GM12878 (cell line): ENCODE data around the gene PARP15. TPM values are rescaled to one million over a fixed set of nuclear protein-coding genes. Genes with fewer than 3 reads are reported as not detected.

ENCODE experiments used
- ATAC-seq: fragments of 200-7000 bp; cut with Tn5 transposase; 3 replicates; pipeline ENCODE4 v1.9.1; 2020; ENCODE audit warnings: mild to moderate bottlenecking, moderate library complexity
- BruUV-seq: library from RNA; stranded (reverse); fragments of 400-500 nt; replicated peaks from 2 replicates; lab custom pipeline; 2021; lab: Mats Ljungman, UMichigan
- CTCF ChIA-PET: fragments of 300-600 bp; sonication (Branson Sonifier 250); formaldehyde crosslinking; extraction: SDS; loops from one replicate; lab custom pipeline; 2021; ENCODE audit warnings: inconsistent platforms; lab: Yijun Ruan, JAX
- POLR2A ChIA-PET: fragments of 350-600 bp; formaldehyde crosslinking; extraction: SDS; loops from one replicate; lab custom pipeline; 2021; ENCODE audit warnings: inconsistent platforms; lab: Charles Lee
- RAD21 ChIA-PET: fragments of 300-600 bp; sonication (Branson Sonifier 250); formaldehyde crosslinking; loops from one replicate; lab custom pipeline; 2023; ENCODE audit warnings: antibody characterized with exemption; ENCODE audit not compliant: unreplicated experiment; lab: Charles Lee
- SMC1A ChIA-PET: fragments of 300-600 bp; sonication (Branson Sonifier 250); formaldehyde crosslinking; loops from one replicate; lab custom pipeline; 2023; ENCODE audit not compliant: unreplicated experiment, uncharacterized antibody; lab: Charles Lee
- DNase-seq: peaks from one replicate; pipeline ENCODE4 v3.0.0-alpha.2; 2011; ENCODE audit warnings: low read depth, low spot score
- FAIRE-seq: peaks from 3 replicates; lab custom pipeline; 2011; peaks lifted over from hg19 to GRCh38; lab: Jason Lieb, UNC
- H2AFZ ChIP-seq: 2 replicates; pipeline ENCODE4 v1.6.0; 2011; ENCODE audit warnings: low read depth, low read length, control low read depth; ENCODE audit not compliant: control insufficient read depth
- H3K27ac ChIP-seq: 2 replicates; pipeline ENCODE4 v1.5.1; 2011; ENCODE audit warnings: control low read depth; ENCODE audit not compliant: control insufficient read depth, insufficient read depth
- H3K27me3 ChIP-seq, 2 experiments: replicated peaks in 1 of 2; 2 replicates each; pipeline versions ENCODE4 v1.6.0 to v1.6.1; 2011; ENCODE audit warnings: low read length in 1 of 2; ENCODE audit not compliant: control insufficient read depth in 2 of 2, insufficient read depth in 2 of 2
- H3K36me3 ChIP-seq, 2 experiments: 2 replicates each; pipeline ENCODE4 v1.5.1; 2011; ENCODE audit warnings: low read length in 1 of 2; ENCODE audit not compliant: control insufficient read depth in 2 of 2, insufficient read depth in 2 of 2
- H3K4me1 ChIP-seq: 2 replicates; pipeline ENCODE4 v1.6.1; 2011; ENCODE audit warnings: mild to moderate bottlenecking, low read length, moderate library complexity, mixed read lengths; ENCODE audit not compliant: control insufficient read depth, insufficient read depth
- H3K4me2 ChIP-seq: 2 replicates; pipeline ENCODE4 v1.6.0; 2011; ENCODE audit warnings: control low read depth; ENCODE audit not compliant: control insufficient read depth, insufficient read depth
- H3K4me3 ChIP-seq: fragments of 200-600 bp; sonication (generic); 2 replicates; pipeline ENCODE4 v1.5.1; 2016
- H3K79me2 ChIP-seq: 2 replicates; pipeline ENCODE4 v1.6.0; 2011; ENCODE audit warnings: low read length; ENCODE audit not compliant: control insufficient read depth, insufficient read depth
- H3K9ac ChIP-seq: 2 replicates; pipeline ENCODE4 v1.8.0; 2011; ENCODE audit warnings: low read length, control low read depth, mixed read lengths; ENCODE audit not compliant: control insufficient read depth, insufficient read depth
- H3K9me3 ChIP-seq: replicated peaks from 3 replicates; pipeline ENCODE4 v1.5.1; 2011; ENCODE audit warnings: mild to moderate bottlenecking, low read length; ENCODE audit not compliant: control insufficient read depth, insufficient read depth
- H4K20me1 ChIP-seq: 2 replicates; pipeline ENCODE4 v1.6.0; 2011; ENCODE audit not compliant: control insufficient read depth, insufficient read depth
- BACH1 ChIP-seq: fragments of 450-650 bp; IDR thresholded peaks from 2 replicates; pipeline ENCODE4 v1.6.1; 2017; ENCODE audit warnings: mild to moderate bottlenecking, borderline replicate concordance
- BCLAF1 ChIP-seq: fragments of 450-650 bp; IDR thresholded peaks from 2 replicates; pipeline ENCODE4 v1.6.1; 2017; ENCODE audit warnings: antibody characterized with exemption, mild to moderate bottlenecking, moderate library complexity
- CHD4 ChIP-seq: fragments of 200-600 bp; sonication (generic); IDR thresholded peaks from 2 replicates; pipeline ENCODE4 v1.6.1; 2016; ENCODE audit warnings: mild to moderate bottlenecking
- EGR1 ChIP-seq, 2 experiments: IDR thresholded peaks; 1 replicate in 1 of 2; 2 replicates in 1 of 2; pipeline ENCODE4 v1.6.1; 2011 to 2012; ENCODE audit warnings: low read depth in 2 of 2, low read length in 2 of 2, borderline replicate concordance in 1 of 2, mild to moderate bottlenecking in 1 of 2, moderate library complexity in 1 of 2
- FOS ChIP-seq: IDR thresholded peaks from 3 replicates; pipeline ENCODE4 v1.6.1; 2011; ENCODE audit warnings: borderline replicate concordance; ENCODE audit not compliant: insufficient read length; ENCODE audit errors: extremely low read depth
- FOXM1 ChIP-seq: IDR thresholded peaks from 2 replicates; pipeline ENCODE4 v1.6.1; 2012; ENCODE audit warnings: low read depth, mild to moderate bottlenecking, inconsistent platforms, low read length, moderate library complexity
- HCFC1 ChIP-seq: fragments of 150-350 bp; IDR thresholded peaks from 2 replicates; pipeline ENCODE4 v1.6.1; 2014; ENCODE audit warnings: low read length
- JUND ChIP-seq: IDR thresholded peaks from 2 replicates; pipeline ENCODE4 v1.6.1; 2012; ENCODE audit warnings: low read depth, mild to moderate bottlenecking, low read length, improper control_type of control experiment, moderate library complexity
- MLLT1 ChIP-seq: fragments of 450-650 bp; IDR thresholded peaks from 2 replicates; pipeline ENCODE4 v1.6.1; 2016; ENCODE audit warnings: mild to moderate bottlenecking
- SIN3A ChIP-seq: IDR thresholded peaks from 2 replicates; pipeline ENCODE4 v1.6.1; 2012; ENCODE audit warnings: low read depth, low read length, improper control_type of control experiment
- SIX5 ChIP-seq: IDR thresholded peaks from 2 replicates; pipeline ENCODE4 v1.6.1; 2011; ENCODE audit warnings: mild to moderate bottlenecking, low read depth, low read length, moderate library complexity; ENCODE audit not compliant: severe bottlenecking
- SP1 ChIP-seq: IDR thresholded peaks from one replicate; pipeline ENCODE4 v1.6.1; 2011; ENCODE audit warnings: low read depth, low read length
- STAT3 ChIP-seq: IDR thresholded peaks from 2 replicates; pipeline ENCODE4 v1.6.1; 2011; ENCODE audit warnings: low read depth, low read length, improper control_type of control experiment
- ZBED1 ChIP-seq: IDR thresholded peaks from 2 replicates; pipeline ENCODE4 v1.6.1; 2016; ENCODE audit warnings: borderline replicate concordance
- WGBS: methylation state at CpG from one replicate; pipeline ENCODE4 v1.1.6; 2016; ENCODE audit warnings: low lambda C conversion rate; ENCODE audit not compliant: insufficient replicate concordance, insufficient coverage; ENCODE audit errors: missing lambda C conversion rate; 5-methylcytosine and 5-hydroxymethylcytosine counted together
- in situ Hi-C: fragments of 300-500 bp; cut with MboI; formaldehyde crosslinking; loops from 9 replicates; pipeline ENCODE4 v1.14.3; 2018; ENCODE audit warnings: mixed read lengths
- intact Hi-C: fragments of 100-400 bp; cut with micrococcal nuclease; formaldehyde crosslinking; loops from one replicate; pipeline ENCODE4 v1.14.2; 2022; ENCODE audit not compliant: unreplicated experiment
- polyA plus RNA-seq, 11 experiments: library from polyadenylated mRNA; depleted of rRNA in 4 of 11; unstranded in 6 of 11; stranded (reverse) in 5 of 11; fragments of >200 nt; fragmentation: Nextera tagmentation in 4 of 11; fragmentation: Illumina TruSeq in 1 of 11; extraction: Ambion mirVana in 4 of 11; extraction: Trizol in 1 of 11; gene quantifications; 1 replicate in 1 of 11; 2 replicates in 10 of 11; pipeline versions ENCODE4 v1.2.1 to v1.2.3, GENCODE V29; 2011 to 2016; ENCODE audit warnings: inconsistent platforms in 2 of 11, missing spikeins in 2 of 11, low read depth in 1 of 11
- total RNA-seq, 4 experiments: library from RNA; depleted of rRNA in 3 of 4; stranded (reverse); fragments of >200 nt in 3 of 4; fragmentation: Illumina TruSeq in 1 of 4; extraction: Trizol in 1 of 4; gene quantifications; 2 replicates each; pipeline versions ENCODE4 v1.2.1 to v1.2.3, GENCODE V29; 2013 to 2021
- TF ChIP-seq, protein P1 (sequence below): IDR thresholded peaks from 2 replicates; pipeline ENCODE4 v1.6.1; 2011; ENCODE audit warnings: borderline replicate concordance, low read depth, mild to moderate bottlenecking, moderate library complexity, mixed read lengths, low read length; ENCODE audit not compliant: insufficient read depth; ENCODE audit errors: extremely low read length
- TF ChIP-seq, protein P2 (sequence below): fragments of 450-650 bp; IDR thresholded peaks from 2 replicates; pipeline ENCODE4 v1.6.1; 2017; ENCODE audit warnings: borderline replicate concordance

The PARP15 gene
- total and polyA plus RNA-seq, 10 of the 15 experiments (the other 5 are each of a cell fraction or from before 2014, with no cell fraction given) = 9.0 to 234 (median 36.3) TPM

DNA sequence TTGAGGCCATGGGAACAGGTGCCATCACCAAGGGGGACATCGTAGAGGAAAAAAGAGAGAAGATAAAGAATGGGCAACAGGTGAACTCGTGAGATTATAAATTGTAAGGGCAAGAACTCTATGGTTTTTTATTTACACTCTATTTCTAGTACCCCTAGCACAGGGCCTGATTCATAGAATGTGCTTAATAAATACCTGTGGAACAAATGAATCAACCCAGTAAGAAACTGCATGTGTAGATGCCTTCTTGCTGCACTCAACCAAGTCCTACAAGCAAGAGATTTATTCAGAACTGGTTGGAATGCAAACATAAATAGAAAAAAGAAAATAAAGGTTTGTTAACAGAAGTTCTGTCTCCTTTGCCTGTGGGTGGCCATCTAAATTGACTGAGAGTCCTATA lies 44.0 kb upstream of the PARP15 start (continued):
- no peak for TF ChIP-seq SIX5
- no peak for TF ChIP-seq JUND
- TF ChIP-seq, protein P1, sequence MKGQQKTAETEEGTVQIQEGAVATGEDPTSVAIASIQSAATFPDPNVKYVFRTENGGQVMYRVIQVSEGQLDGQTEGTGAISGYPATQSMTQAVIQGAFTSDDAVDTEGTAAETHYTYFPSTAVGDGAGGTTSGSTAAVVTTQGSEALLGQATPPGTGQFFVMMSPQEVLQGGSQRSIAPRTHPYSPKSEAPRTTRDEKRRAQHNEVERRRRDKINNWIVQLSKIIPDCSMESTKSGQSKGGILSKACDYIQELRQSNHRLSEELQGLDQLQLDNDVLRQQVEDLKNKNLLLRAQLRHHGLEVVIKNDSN = no peak
- TF ChIP-seq SIN3A = no peak
- TF ChIP-seq STAT3 = no peak

- in situ Hi-C loops = loop anchor here (10.0 kb wide), 1 partner anchor 989 kb away; the partner anchor contains the start of gene POLQ
- ChIA-PET CTCF (interaction anchor here (0.8 to 1.7 kb wide), 9 partner anchors 8 to 228 kb away, joined by 3 to 6 read pairs (median 4); no protein-coding TSS in a partner anchor), SMC1A (interaction anchor here (0.6 to 2.2 kb wide), 15 partner anchors 9 to 145 kb away, joined by 3 to 9 read pairs (median 5); partner anchors contain the start of gene KPNA1), RAD21 (interaction anchor here (0.9 to 2.1 kb wide), 10 partner anchors 11 to 145 kb away, joined by 3 to 7 read pairs (median 3); partner anchors contain the start of genes KPNA1 and WDR5B), POLR2A (interaction anchor here (0.7 to 1.4 kb wide), 5 partner anchors 19 to 162 kb away, joined by 3 to 4 read pairs (median 3); partner anchors contain the start of gene KPNA1)
- H3K4me3 ChIP-seq = no peak overlapping the region
- H4K20me1 ChIP-seq = no peaks in the 10 kb centered on the region
- no TSS peak for BruUV-seq
- no peaks in the 10 kb centered on the region for H3K9me3 ChIP-seq
- WGBS = 7% methylated on average over 1 of the region's 1 CpG
- H3K27ac ChIP-seq = no peak overlapping the region; the same call in 1 of the 2 replicates
- H3K36me3 ChIP-seq = peaks cover 5 to 18% of the 10 kb centered on the region in 2 experiments
- intact Hi-C loops = loop anchor here (2.0 to 10.0 kb wide), 2 partner anchors 75 to 139 kb away; no protein-coding TSS in a partner anchor
- H3K9ac ChIP-seq = no peak overlapping the region
- peak; percentile 79 for DNase-seq
- no peaks in the 10 kb centered on the region for H3K27me3 ChIP-seq
- peaks cover 6% of the 10 kb centered on the region for H3K4me1 ChIP-seq
- no peaks in the 10 kb centered on the region for H3K79me2 ChIP-seq
- ATAC-seq = peak; percentile 100
- peak; percentile 95 for FAIRE-seq
- no peak overlapping the region for H2AFZ ChIP-seq
- peak overlapping the region; percentile 34 for H3K4me2 ChIP-seq
- TF ChIP-seq BACH1 (peak; percentile 90; the same call in 1 of the 2 replicates), FOXM1 (peak; percentile 62; the same call in 1 of the 2 replicates), SP1 (peak; percentile 15), CHD4 (no peak), HCFC1 (no peak), BCLAF1 (no peak), MLLT1 (0 out of 2 replicates have a peak, but pooled peaks have one; percentile 40), ZBED1 (peak; percentile 45; the same call in 1 of the 2 replicates), EGR1 (IDR thresholded peaks at IDR 0.05; ENCODE audit: borderline replicate concordance in 1 of 2, low read depth in 2 of 2, low read length in 2 of 2) (no peak), FOS (no peak)
- TF ChIP-seq, protein P2, sequence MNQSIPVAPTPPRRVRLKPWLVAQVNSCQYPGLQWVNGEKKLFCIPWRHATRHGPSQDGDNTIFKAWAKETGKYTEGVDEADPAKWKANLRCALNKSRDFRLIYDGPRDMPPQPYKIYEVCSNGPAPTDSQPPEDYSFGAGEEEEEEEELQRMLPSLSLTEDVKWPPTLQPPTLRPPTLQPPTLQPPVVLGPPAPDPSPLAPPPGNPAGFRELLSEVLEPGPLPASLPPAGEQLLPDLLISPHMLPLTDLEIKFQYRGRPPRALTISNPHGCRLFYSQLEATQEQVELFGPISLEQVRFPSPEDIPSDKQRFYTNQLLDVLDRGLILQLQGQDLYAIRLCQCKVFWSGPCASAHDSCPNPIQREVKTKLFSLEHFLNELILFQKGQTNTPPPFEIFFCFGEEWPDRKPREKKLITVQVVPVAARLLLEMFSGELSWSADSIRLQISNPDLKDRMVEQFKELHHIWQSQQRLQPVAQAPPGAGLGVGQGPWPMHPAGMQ = no peak
Measured at GRCh38 chr3:122533931-122534334, 43.5 kb upstream of the PARP15 start.
